Endothelial cell of umbilical vein (primary cell): ENCODE data around the gene RSPH1. TPM values are rescaled to one million over a fixed set of nuclear protein-coding genes. Genes with fewer than 3 reads are reported as not detected.

Experiments
- BruUV-seq: library from RNA; stranded (reverse); fragments of 400-500 nt; replicated peaks from 2 replicates; lab custom pipeline; 2021; lab: Mats Ljungman, UMichigan
- CTCF ChIA-PET: fragments of 300-600, 350-600 bp; sonication (Branson Sonifier 250); formaldehyde crosslinking; loops from one replicate; lab custom pipeline; 2021; ENCODE audit warnings: antibody characterized with exemption, inconsistent platforms; lab: Charles Lee
- POLR2A ChIA-PET: fragments of 300-600, 350-600 bp; sonication (Branson Sonifier 250); formaldehyde crosslinking; loops from one replicate; lab custom pipeline; 2021; ENCODE audit warnings: antibody characterized with exemption, inconsistent platforms; lab: Charles Lee
- DNase-seq: peaks from one replicate; pipeline ENCODE4 v3.0.0-alpha.2; 2011; ENCODE audit warnings: low read depth, low spot score
- FAIRE-seq: peaks from 2 replicates; lab custom pipeline; 2011; peaks lifted over from hg19 to GRCh38; lab: Jason Lieb, UNC
- H2AFZ ChIP-seq: 2 replicates; pipeline ENCODE4 v1.6.0; 2012; ENCODE audit warnings: low read depth, low read length, control low read depth, inconsistent platforms
- H3K27ac ChIP-seq: 2 replicates; pipeline ENCODE4 v1.5.1; 2011; ENCODE audit warnings: low read depth, mild to moderate bottlenecking, control low read depth, low read length, moderate library complexity; ENCODE audit not compliant: insufficient read depth
- H3K27me3 ChIP-seq, 2 experiments: 2 replicates each; pipeline versions ENCODE4 v1.6.0 to v1.6.1; 2011; ENCODE audit warnings: low read length in 2 of 2, mixed read lengths in 1 of 2; ENCODE audit not compliant: control insufficient read depth in 2 of 2, insufficient read depth in 2 of 2
- H3K36me3 ChIP-seq, 2 experiments: 2 replicates in 1 of 2; 3 replicates in 1 of 2; pipeline ENCODE4 v1.5.1; 2011; ENCODE audit warnings: low read length in 2 of 2, mild to moderate bottlenecking in 1 of 2, moderate library complexity in 1 of 2; ENCODE audit not compliant: control insufficient read depth in 2 of 2, insufficient read depth in 2 of 2; ENCODE audit errors: extremely low read depth in 1 of 2
- H3K4me1 ChIP-seq: 3 replicates; pipeline ENCODE4 v1.5.1; 2011; ENCODE audit warnings: mild to moderate bottlenecking, low read length; ENCODE audit not compliant: control insufficient read depth, insufficient read depth; ENCODE audit errors: extremely low read depth
- H3K4me2 ChIP-seq: 2 replicates; pipeline ENCODE4 v1.6.1; 2011; ENCODE audit warnings: low read length, control low read depth, mixed read lengths; ENCODE audit not compliant: insufficient read depth
- H3K4me3 ChIP-seq, 3 experiments: fragments of 200-600 bp in 1 of 3; sonication (generic), shearing (Covaris generic) in 1 of 3; replicated peaks in 1 of 3; 2 replicates each; pipeline ENCODE4 v1.5.1; 2011 to 2016; ENCODE audit warnings: control low read depth in 3 of 3, low read length in 3 of 3, mild to moderate bottlenecking in 2 of 3, inconsistent platforms in 1 of 3, low read depth in 1 of 3, moderate library complexity in 1 of 3; ENCODE audit not compliant: insufficient read depth in 1 of 3
- H3K79me2 ChIP-seq: 2 replicates; pipeline ENCODE4 v1.6.0; 2012; ENCODE audit warnings: low read length, inconsistent platforms; ENCODE audit not compliant: control insufficient read depth, insufficient read depth
- H3K9ac ChIP-seq: replicated peaks from 2 replicates; pipeline ENCODE3; 2011; ENCODE audit warnings: low read length, control low read depth; ENCODE audit not compliant: insufficient read depth; ENCODE audit errors: extremely low read depth
- H3K9me1 ChIP-seq: replicated peaks from 3 replicates; pipeline ENCODE4 v1.6.0; 2011; ENCODE audit warnings: mild to moderate bottlenecking, low read length; ENCODE audit not compliant: control insufficient read depth, insufficient read depth; ENCODE audit errors: extremely low read depth
- H3K9me3 ChIP-seq: replicated peaks from 2 replicates; pipeline ENCODE4 v1.5.1; 2012; ENCODE audit warnings: low read length, inconsistent platforms; ENCODE audit not compliant: control insufficient read depth, insufficient read depth
- H4K20me1 ChIP-seq: replicated peaks from 2 replicates; pipeline ENCODE3; 2011; ENCODE audit warnings: mild to moderate bottlenecking, low read length; ENCODE audit not compliant: control insufficient read depth, insufficient read depth; ENCODE audit errors: extremely low read depth
- EZH2 ChIP-seq: IDR thresholded peaks from 2 replicates; pipeline ENCODE4 v1.6.1; 2012; ENCODE audit warnings: borderline replicate concordance, low read depth, mild to moderate bottlenecking, moderate library complexity, low read length, inconsistent platforms; ENCODE audit not compliant: severe bottlenecking
- MYC ChIP-seq: IDR thresholded peaks from one replicate; pipeline ENCODE4 v1.6.1; 2011; ENCODE audit warnings: mild to moderate bottlenecking, low read depth, low read length
- POLR2A ChIP-seq: IDR thresholded peaks from 2 replicates; pipeline ENCODE4 v1.6.1; 2012; ENCODE audit warnings: low read depth, mild to moderate bottlenecking, control low read depth, low read length
- dilution Hi-C: fragments of 300-500 bp; cut with MboI; formaldehyde crosslinking; loops from one replicate; pipeline ENCODE4 v1.15.0; 2019; ENCODE audit warnings: low sequenced_read_pairs; ENCODE audit not compliant: extremely low pct_ligation_motif_present
- intact Hi-C: fragments of 100-400 bp; cut with micrococcal nuclease; formaldehyde crosslinking; loops from one replicate; pipeline ENCODE4 v1.10.0; 2022
- polyA plus RNA-seq, 4 experiments: library from polyadenylated mRNA; depleted of rRNA in 3 of 4; stranded (reverse) in 3 of 4; unstranded in 1 of 4; fragments of >200 nt; gene quantifications; 2 replicates each; pipeline versions ENCODE4 v1.2.1 to v1.2.3, GENCODE V29; 2011 to 2012; ENCODE audit warnings: missing spikeins in 1 of 4
- total RNA-seq: library from RNA; stranded (reverse); gene quantifications from 2 replicates; pipeline ENCODE4 v1.2.3, GENCODE V29; 2021
- TF ChIP-seq, protein P1 (sequence below), 2 donors: IDR thresholded peaks; 1 replicate in 1 of 2; 2 replicates in 1 of 2; pipeline ENCODE4 v1.5.1; 2011; ENCODE audit warnings: low read length in 2 of 2, mild to moderate bottlenecking in 2 of 2, moderate library complexity in 2 of 2, control low read depth in 1 of 2, inconsistent platforms in 1 of 2, low read depth in 1 of 2; ENCODE audit not compliant: insufficient read depth in 1 of 2; ENCODE audit errors: extremely low read depth in 1 of 2

Gene RSPH1
- total and polyA plus RNA-seq, 2 donors (not counting 3 experiments of a cell fraction or from before 2014, with no cell fraction given), result 0.08 TPM; not detected in 1

DNA sequence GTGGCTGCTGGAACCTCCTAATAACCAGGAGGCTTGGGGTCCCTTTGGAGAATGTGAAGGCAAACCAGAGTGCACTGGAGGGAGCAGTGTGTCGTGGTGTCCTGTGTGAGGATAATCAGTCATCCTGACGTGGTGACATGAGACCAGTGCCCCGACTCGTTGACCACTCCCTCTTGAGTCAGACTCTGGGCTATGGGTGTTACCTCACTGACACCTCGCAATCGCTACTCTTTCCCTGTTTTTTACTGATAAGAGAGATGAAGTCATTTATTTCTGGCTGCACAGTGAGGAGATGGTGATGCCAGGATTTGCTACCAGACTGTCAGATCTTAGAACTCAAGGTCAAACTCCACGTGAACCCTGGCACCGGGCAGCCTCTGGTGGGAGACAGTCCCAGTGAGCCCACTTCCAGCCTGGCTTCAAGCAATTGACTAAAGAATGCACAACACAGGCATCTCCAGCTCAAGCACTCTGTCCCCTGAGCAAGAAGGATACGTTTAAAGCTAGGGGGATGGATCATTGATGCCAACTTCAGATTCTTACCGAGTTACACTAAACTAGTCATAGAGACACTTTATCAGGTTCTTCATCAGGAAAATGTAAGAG, 62.0 kb downstream of the RSPH1 start:
- intact Hi-C loops, result no loop called here
- no peaks in the 10 kb centered on the region for H4K20me1 ChIP-seq
- TF ChIP-seq EZH2, result no peak
- no peak for TF ChIP-seq MYC
- ChIA-PET POLR2A (no interaction called here), CTCF (no interaction called here)
- no peaks in the 10 kb centered on the region for H3K4me1 ChIP-seq
- H2AFZ ChIP-seq, result no peak overlapping the region
- no peaks in the 10 kb centered on the region for H3K79me2 ChIP-seq
- dilution Hi-C loops, result no loop called here
- no peak for FAIRE-seq
- H3K4me2 ChIP-seq, result no peak overlapping the region
- no peaks in the 10 kb centered on the region for H3K9me3 ChIP-seq
- no peaks in the 10 kb centered on the region for H3K9me1 ChIP-seq
- H3K36me3 ChIP-seq, result no peaks in the 10 kb centered on the region
- DNase-seq, result no peak
- H3K27ac ChIP-seq, result no peak overlapping the region
- no TSS peak for BruUV-seq
- H3K9ac ChIP-seq, result no peak overlapping the region
- H3K27me3 ChIP-seq, result peaks cover 0 to 2% of the 10 kb centered on the region in 2 experiments
- no peak overlapping the region for H3K4me3 ChIP-seq

- no peaks in the 10 kb centered on the region for H3K36me3 ChIP-seq
- no peaks in the 10 kb centered on the region for H3K4me1 ChIP-seq
- TF ChIP-seq, protein P1, sequence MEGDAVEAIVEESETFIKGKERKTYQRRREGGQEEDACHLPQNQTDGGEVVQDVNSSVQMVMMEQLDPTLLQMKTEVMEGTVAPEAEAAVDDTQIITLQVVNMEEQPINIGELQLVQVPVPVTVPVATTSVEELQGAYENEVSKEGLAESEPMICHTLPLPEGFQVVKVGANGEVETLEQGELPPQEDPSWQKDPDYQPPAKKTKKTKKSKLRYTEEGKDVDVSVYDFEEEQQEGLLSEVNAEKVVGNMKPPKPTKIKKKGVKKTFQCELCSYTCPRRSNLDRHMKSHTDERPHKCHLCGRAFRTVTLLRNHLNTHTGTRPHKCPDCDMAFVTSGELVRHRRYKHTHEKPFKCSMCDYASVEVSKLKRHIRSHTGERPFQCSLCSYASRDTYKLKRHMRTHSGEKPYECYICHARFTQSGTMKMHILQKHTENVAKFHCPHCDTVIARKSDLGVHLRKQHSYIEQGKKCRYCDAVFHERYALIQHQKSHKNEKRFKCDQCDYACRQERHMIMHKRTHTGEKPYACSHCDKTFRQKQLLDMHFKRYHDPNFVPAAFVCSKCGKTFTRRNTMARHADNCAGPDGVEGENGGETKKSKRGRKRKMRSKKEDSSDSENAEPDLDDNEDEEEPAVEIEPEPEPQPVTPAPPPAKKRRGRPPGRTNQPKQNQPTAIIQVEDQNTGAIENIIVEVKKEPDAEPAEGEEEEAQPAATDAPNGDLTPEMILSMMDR (IDR thresholded peaks at IDR 0.05; ENCODE audit: extremely low read depth in 1 of 2, insufficient read depth in 1 of 2, low read depth in 1 of 2, low read length in 2 of 2), result no peak
- TF ChIP-seq POLR2A, result no peak
- DNase-seq (no peak), FAIRE-seq (no peak)
- intact Hi-C loops, result no loop called here
- no peaks in the 10 kb centered on the region for H3K79me2 ChIP-seq
- H3K9me1 ChIP-seq, result no peaks in the 10 kb centered on the region
- no peak overlapping the region for H3K4me3 ChIP-seq
- no peak overlapping the region for H2AFZ ChIP-seq
- H3K27me3 ChIP-seq, result peaks cover 4 to 5% of the 10 kb centered on the region in 2 experiments
- no peak overlapping the region for H3K4me2 ChIP-seq
- CTCF ChIA-PET, result interaction anchor here (1.6 kb wide), 1 partner anchor 123 kb away, joined by 4 read pairs; no protein-coding TSS in a partner anchor
- no peaks in the 10 kb centered on the region for H3K9me3 ChIP-seq
- H3K9ac ChIP-seq, result no peak overlapping the region
- no TSS peak for BruUV-seq
- no peaks in the 10 kb centered on the region for H4K20me1 ChIP-seq
- dilution Hi-C loops, result no loop called here
- H3K27ac ChIP-seq, result no peak overlapping the region
- POLR2A ChIA-PET, result no interaction called here
These were observed 63.3 kb downstream of the RSPH1 start for GRCh38 chr21:42432695-42433094.
